GM19328 (cell line): ENCODE measurements around the gene CCDC51.
"Not testable (repeated sequence)": the region's sequence is repeated elsewhere in the genome, so short reads cannot be mapped to it uniquely, and the experiment has no call there.

Experiments
- ATAC-seq: cut with Tn5 transposase; IDR thresholded peaks from one replicate; pipeline ENCODE4 v1.9.1; 2021; ENCODE audit warnings: mild to moderate bottlenecking, moderate library complexity; ENCODE audit not compliant: unreplicated experiment

Gene CCDC51

GRCh38 chr3:48466386-48467109 lies 26.6 kb upstream of the CCDC51 start:
- peak; percentile 11 for ATAC-seq

DNA sequence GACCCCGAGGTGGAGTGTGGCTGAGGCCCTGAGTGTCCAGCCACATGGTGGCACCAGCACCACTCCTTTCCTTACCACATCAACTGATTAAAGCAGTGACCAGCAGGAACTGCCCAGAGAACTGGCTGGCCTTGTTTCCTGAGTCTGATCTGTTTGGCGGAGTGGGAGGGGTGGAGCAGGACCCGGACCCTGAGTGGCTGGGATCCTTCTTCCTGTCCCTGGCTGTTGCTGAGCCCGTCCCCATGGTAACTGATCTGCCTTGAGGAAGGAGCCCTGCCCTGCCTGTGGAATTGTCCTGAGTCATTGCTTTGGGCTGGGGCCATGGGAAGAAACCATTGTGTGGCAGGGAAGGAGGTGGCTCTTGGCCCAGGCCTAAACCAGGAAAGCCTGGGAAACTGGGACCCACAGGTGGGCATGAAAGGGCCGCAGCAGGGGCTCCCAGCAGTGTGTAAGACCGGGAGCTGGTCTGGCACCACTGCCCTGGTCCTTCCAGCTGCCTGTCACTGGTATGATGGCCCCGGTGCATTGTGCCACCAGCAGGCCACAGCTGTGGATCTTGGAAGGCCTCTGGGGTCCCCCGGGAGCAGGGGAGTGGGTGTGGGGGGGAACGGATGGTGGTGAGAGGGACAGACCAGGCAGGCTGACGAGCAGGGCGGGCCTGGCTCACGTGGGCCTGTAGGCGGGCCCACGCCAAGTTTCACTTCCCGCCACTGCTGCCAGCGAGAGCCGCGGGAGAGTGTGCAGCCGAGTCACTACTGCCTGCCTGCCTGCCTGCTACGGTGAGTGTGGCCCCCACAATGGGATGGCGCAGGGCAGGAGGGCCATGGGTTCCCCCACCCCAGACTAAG lies 25.8 kb upstream of the CCDC51 start:
- ATAC-seq = peak; percentile 75

GRCh38 chr3:48465237-48465530 lies 25.3 kb upstream of the CCDC51 start:
- ATAC-seq = no peak

GRCh38 chr3:48464713-48465221 lies 24.8 kb upstream of the CCDC51 start:
- no peak for ATAC-seq

DNA sequence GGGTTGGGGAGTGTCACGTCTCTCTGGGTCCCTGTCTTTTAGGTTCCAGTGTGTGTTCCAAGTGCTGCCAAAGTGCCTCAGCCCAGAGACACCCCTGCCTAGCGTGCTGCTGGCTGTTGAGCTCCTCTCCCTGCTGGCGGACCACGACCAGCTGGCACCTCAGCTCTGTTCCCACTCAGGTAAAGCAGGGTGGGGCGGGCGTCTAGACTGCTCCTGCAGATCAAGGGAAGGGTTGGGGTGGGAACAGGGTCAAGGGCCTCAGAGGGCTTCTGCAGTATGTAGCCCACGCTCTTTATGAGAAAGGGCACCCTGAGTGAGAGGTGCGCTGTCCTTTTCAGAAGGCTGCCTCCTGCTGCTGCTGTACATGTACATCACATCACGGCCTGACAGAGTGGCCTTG lies 23.8 kb upstream of the CCDC51 start:
- no peak for ATAC-seq

DNA sequence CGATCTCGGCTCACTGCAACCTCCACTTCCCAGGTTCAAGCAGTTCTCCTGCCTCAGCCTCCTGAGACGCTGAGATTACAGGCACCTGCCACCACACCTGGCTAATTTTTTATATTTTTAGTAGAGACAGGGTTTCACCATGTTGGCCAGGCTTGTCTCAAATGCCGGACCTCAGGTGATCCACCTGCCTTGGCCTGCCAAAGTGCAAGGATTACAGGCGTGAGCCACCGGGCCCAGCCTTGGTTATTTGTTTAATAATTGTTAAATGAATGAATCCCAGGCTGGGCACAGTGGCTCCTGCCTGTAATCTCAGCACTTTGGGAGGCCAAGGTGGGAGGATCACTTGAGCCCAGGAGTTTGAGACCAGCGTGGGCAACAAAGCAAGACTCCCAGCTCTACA lies 21.8 kb upstream of the CCDC51 start:
- ATAC-seq = not testable (repeated sequence)

GRCh38 chr3:48460517-48460902 lies 20.6 kb upstream of the CCDC51 start:
- ATAC-seq = no peak

DNA sequence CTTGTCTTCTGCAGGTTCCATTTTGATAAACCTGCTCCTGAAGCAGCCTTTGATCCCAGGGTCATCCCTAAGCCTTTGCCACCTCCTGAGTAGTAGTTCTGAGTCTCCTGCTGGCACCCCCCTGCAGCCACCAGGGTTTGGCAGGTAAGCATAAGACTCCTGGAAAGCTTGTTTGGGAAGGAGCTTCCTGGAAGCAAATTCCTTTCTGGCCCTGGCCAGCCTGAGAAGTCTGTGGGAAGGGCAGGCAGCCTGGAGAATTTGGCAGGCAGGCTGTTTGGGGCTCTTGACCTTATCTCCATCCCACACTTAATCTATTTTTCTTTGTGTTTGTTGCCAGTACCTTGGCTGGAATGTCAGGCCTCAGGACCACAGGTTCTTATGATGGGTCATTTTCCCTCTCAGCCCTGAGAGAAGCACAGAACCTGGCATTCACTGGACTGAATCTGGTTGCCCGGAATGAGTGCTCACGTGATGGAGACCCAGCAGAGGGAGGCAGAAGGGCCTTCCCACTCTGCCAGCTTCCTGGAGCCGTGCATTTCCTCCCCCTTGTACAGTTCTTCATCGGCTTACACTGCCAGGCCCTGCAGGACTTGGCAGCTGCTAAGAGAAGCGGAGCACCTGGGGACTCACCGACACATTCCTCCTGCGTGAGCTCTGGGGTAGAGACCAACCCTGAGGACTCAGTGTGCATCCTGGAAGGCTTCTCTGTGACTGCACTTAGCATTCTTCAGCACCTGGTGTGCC lies 20.0 kb upstream of the CCDC51 start:
- ATAC-seq = no peak

DNA sequence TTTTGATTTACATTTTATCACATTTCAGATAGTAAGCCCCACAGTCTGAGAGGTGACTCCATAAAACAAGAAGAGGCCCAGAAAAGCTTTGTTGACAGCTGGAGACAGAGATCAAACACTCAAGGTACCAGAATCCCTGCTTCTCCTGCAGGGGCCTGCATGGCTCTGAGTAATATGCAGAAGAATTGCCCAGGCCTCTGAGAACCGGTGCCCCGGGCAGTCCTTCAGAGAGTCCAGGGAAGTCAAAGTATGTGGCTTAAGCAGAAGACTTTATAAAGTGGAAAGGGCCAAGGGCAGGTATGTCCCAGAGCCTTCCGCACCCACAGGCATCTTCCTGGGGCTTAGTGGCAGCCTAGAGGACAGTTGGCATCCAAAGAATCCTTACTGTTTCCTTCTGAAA lies 19.4 kb upstream of the CCDC51 start:
- no peak for ATAC-seq

DNA sequence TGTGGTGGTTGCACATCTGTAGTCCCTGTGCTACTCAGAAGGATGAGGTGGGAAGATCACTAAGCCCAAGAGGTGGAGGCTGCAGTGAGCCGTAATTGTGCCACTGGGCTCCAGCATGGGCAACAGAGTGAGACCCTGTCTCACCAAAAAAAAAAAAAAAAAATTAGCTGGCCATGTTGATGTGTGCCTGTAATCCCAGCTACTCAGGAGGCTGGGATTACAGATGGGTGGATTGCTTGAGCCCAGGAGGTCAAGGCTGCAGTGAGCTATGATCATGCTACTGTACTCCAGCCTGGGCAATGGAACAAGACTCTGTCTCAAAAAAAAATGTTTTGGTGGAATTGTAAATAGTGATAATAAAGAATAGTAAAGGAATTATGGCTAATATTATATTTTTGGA lies 16.5 kb upstream of the CCDC51 start:
- no peak for ATAC-seq

DNA sequence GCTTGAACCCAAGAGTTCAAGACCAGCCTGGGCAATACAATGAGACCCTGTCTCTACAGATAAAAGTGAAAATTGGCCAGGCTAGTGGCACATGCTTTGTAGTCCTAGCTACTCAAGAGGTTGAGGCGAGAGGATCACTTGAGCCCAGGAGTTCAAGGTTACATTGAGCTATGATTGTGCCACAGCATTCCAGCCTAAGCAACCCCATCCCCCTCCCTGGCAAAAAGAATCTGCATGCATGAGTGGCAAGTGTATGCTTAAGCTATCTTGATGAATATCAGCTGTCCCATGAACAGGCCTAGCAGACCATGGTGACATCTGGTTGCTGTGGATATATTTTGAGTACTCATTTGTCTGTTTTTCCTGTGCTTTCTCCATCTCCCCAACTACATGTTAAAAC lies 11.4 kb upstream of the CCDC51 start:
- ATAC-seq = no peak

DNA sequence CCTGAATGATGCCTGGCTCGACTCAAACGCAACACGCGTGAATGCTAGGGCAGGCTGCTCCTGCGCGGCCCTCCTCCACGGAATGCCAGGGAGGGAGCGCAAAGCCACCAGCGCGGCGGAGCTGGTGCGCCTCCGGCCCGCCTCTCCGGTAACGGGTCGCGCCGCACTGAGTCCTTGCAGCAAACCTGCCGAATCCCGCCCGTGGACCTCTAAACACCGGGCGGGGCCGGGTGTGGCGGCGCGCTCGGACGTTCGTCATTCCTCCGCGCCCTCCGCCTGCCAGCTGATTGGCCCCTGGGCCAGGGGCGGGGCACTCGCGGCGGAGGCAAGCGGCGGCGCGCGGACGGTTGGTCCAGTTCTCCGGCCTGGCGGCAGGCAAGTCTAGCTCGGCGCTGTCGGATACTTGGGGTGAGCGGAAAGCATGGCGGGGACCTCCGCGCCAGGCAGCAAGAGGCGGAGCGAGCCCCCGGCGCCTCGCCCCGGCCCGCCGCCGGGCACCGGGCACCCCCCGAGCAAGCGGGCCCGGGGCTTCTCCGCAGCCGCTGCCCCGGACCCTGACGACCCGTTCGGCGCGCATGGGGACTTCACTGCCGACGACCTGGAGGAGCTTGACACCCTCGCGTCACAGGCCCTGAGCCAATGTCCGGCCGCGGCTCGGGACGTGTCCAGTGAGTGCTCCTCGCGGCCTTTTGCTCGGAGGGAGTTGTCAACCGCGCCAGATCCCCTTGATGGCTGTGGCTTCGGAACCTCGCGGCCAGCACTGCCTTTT lies 6.7 kb upstream of the CCDC51 start, which contains the start of gene ATRIP:
ATRIP (plus strand) TSS at position 313 of the 769 bp plus-strand sequence; CDS start at position 422, 109 bp downstream.
- peak; percentile 88 for ATAC-seq

DNA sequence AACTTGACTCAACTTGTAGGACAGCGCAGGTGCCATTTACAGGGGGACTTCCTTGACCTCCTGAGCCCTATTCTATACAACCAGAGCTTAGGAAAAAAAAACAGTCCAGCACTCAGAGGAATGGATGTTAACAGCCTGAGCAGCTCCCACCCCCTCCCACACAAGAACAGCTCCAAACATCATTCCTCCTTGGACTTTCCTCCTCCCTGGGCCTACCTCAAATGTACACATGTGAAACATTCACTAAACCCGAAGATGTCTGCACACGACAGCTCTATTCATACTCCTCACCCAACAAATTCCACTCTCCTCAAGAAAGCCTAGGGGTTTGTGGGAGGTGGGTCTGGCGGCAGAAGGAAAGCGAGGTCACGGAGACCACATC lies 6.1 kb upstream of the CCDC51 start:
- no peak for ATAC-seq

GRCh38 chr3:48445277-48445882 lies 5.5 kb upstream of the CCDC51 start:
- no peak for ATAC-seq

- no peak for ATAC-seq
These were observed 2.0 kb upstream of the CCDC51 start for GRCh38 chr3:48441940-48442339.

GRCh38 chr3:48440590-48440958 lies 655 bp upstream of the CCDC51 start:
- no peak for ATAC-seq

DNA sequence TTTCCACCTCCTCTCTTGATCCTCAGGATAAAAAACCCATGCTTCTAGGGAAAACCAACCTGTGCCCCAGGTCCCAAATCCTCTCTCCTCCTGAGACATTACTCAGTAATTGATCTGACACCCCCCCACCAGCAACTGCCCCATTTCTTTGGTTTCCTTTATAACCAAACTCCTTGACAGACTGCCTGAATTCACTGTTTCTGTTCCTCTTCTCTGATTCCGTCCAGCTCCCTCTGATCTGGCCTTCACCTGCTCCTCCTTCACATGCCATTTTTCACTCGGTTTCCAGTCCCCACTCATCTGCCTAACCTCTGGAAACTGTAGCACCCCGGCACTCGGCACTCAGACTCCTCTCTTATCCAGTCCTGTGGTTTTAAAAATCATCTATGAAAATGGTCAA lies 2.1 kb downstream of the CCDC51 start:
- ATAC-seq = no peak

GRCh38 chr3:48436855-48437254 lies 3.1 kb downstream of the CCDC51 start:
- ATAC-seq = no peak

GRCh38 chr3:48436477-48436787 lies 3.5 kb downstream of the CCDC51 start:
- ATAC-seq = no peak

DNA sequence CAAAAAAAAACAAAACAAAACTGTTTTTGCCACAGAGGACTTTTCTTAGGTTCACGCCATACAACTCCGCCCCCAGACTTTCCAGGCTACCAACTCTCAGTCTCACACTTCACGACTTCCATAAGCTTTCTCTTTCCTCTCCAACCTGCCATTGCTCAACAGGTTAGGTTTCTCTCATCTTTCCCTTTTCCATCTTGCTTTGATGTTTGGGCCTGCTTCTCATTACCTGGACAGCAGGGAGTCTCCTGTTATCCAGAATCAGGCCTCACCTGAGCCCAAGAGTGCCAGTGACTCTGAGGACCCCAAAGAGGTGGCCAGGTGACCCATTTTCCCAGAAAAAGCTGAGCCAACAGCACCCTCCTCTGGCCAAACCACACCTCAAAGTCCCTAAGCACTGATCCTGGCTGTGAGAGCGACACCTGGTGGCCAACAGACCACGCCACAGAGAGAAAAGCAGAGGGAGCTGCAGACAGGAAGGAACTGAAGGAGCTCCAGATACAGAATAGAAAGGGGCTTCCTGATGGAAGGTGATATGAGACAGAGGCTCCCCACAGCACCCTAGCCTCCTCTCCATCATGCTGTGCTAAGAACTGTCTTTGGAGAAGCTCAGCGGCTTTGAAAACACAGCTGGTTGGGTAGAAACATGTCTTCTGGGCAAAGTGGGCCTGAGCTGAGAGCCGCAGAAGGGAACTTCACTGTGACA lies 4.0 kb downstream of the CCDC51 start:
- ATAC-seq = no peak
